Measurements from ENCODE around the gene DCST1.
A peak's percentile ranks its signal among the peaks of the same experiment; 100 is the strongest.

DCST1 gene

DNA sequence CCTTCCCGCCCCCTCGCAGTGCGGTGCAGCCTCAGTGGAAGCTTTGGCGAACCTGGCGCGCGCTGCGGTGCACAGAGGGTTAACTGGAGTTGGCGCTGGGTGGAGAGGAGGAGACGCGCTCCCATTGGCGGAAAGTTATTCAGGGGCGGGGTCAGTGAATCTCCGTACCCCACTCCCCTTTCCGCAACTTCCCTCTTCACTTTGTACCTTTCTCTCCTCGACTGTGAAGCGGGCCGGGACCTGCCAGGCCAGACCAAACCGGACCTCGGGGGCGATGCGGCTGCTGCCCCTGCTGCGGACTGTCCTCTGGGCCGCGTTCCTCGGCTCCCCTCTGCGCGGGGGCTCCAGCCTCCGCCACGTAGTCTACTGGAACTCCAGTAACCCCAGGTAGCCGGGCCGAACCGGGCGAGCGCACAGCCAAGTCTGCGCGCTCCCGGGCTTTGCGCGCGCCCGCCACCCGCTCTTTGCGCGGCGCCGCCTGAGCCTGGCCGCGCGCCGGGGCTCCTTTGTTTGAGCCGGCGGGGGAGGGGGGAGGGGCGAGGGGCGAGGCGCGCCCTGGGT is 30.0 kb downstream of the DCST1 start, which contains the start of gene EFNA4:
EFNA4 (plus strand) TSS at position 191 of the 561 bp plus-strand sequence; CDS start at position 275, 84 bp downstream.
- POLR2A ChIA-PET = no interaction called here

DNA sequence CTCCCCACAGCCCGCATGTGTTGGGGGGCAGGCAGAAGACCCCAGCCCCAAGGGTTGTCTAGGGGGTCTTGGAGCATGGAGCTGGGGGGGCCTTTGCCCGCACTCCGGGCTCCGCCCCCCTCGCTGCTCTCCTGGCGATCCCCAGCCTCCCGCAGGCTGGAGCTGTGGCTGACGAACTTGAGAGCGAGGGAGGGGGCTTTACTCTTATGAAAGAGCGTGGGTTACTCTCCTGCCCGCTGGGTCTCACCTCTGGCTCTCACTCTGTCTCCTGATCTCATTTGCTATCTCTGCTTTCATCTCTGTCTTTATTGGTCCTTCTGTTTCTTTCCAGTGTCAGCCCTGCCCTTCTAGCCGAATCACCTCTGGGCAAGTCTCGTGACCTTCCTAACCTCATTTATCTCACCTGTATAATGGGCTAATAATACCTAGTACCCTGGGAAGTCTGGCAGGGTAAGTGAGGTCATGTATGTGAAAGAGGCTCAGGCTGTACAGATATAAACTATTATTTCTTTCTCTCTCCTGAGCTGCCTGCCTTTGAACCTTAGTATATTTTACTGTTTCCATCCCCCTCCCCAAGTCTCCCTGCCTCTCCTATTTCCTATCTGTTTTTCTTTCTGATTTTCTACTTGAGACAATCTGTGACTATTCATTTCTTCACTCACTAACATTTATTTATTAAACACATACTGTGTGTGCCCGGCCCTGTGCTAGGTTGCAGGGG is 30.6 kb downstream of the DCST1 start:
- CTCF ChIA-PET = interaction anchor here (1.2 to 16.0 kb wide), 8 partner anchors 11 to 142 kb away, joined by 3 to 285 read pairs (median 12); partner anchors contain the start of genes ADAM15, EFNA3 and KRTCAP2
- TF ChIP-seq CTCF (IDR thresholded peaks at IDR 0.05; ENCODE audit: control extremely low read depth, extremely low read depth, low read depth, missing control alignments) = no peak
- peak; percentile 68 for DNase-seq (ENCODE audit: extremely low spot score)
- POLR2A ChIA-PET = interaction anchor here (0.6 kb wide), 1 partner anchor 35 kb away, joined by 3 read pairs; no protein-coding TSS in a partner anchor

More for the DNA sequence above, 30.0 kb downstream of the DCST1 start, which contains the start of gene EFNA4:
- no peak for TF ChIP-seq CTCF (IDR thresholded peaks at IDR 0.05; ENCODE audit: control extremely low read depth, extremely low read depth, low read depth, missing control alignments)
- DNase-seq (ENCODE audit: extremely low spot score) = peak; percentile 91
- CTCF ChIA-PET = interaction anchor here (0.9 to 16.0 kb wide), 8 partner anchors 12 to 143 kb away, joined by 3 to 285 read pairs (median 11); partner anchors contain the start of genes ADAM15, EFNA3, KRTCAP2 and PYGO2

- POLR2A ChIA-PET = no interaction called here
- TF ChIP-seq CTCF (IDR thresholded peaks at IDR 0.05; ENCODE audit: control extremely low read depth, extremely low read depth, low read depth, missing control alignments) = no peak
- no peak for DNase-seq (ENCODE audit: extremely low spot score)
- CTCF ChIA-PET = interaction anchor here (1.2 to 16.0 kb wide), 10 partner anchors 11 to 729 kb away, joined by 3 to 285 read pairs (median 4); partner anchors contain the start of genes ADAM15, EFNA3 and KRTCAP2
Measured at GRCh38 chr1:155064832-155065429, 31.3 kb downstream of the DCST1 start.

- no peak for DNase-seq (ENCODE audit: extremely low spot score)
- ChIA-PET POLR2A (no interaction called here), CTCF (interaction anchor here (0.9 to 16.0 kb wide), 5 partner anchors 9 to 101 kb away, joined by 3 to 285 read pairs (median 96); partner anchors contain the start of genes ADAM15 and EFNA3)
- no peak for TF ChIP-seq CTCF (IDR thresholded peaks at IDR 0.05; ENCODE audit: control extremely low read depth, extremely low read depth, low read depth, missing control alignments)
Measured at GRCh38 chr1:155066777-155067176, 33.2 kb downstream of the DCST1 start.

DNA sequence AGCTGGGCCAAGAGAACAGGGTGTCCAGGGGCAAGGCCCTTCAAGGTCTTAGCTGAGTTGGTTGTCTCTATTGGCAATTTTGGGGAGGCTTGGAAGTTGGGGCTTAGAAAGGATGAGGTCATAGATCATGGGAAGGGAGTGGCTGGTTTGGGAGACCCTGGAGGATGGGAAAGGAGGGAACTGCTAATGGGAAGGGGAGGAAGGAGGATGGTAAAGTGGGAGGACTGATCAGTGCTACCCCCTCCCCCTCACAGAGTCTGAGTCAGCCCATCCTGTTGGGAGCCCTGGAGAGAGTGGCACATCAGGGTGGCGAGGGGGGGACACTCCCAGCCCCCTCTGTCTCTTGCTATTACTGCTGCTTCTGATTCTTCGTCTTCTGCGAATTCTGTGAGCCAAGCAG is 35.0 kb downstream of the DCST1 start:
- TF ChIP-seq CTCF (IDR thresholded peaks at IDR 0.05; ENCODE audit: control extremely low read depth, extremely low read depth, low read depth, missing control alignments) = no peak
- ChIA-PET CTCF (interaction anchor here (5.6 to 13.7 kb wide), 3 partner anchors 7 to 22 kb away, joined by 48 to 285 read pairs (median 96); partner anchors contain the start of genes ADAM15 and EFNA3), POLR2A (no interaction called here)
- no peak for DNase-seq (ENCODE audit: extremely low spot score)

- TF ChIP-seq CTCF (IDR thresholded peaks at IDR 0.05; ENCODE audit: control extremely low read depth, extremely low read depth, low read depth, missing control alignments) = no peak
- DNase-seq (ENCODE audit: extremely low spot score) = no peak
Measured at GRCh38 chr1:155069551-155070157, 36.0 kb downstream of the DCST1 start.

More at GRCh38 chr1:155069551-155070157, 36.0 kb downstream of the DCST1 start:
- CTCF ChIA-PET = interaction anchor here (0.7 to 5.6 kb wide), 7 partner anchors 8 to 53 kb away, joined by 3 to 48 read pairs (median 5); partner anchors contain the start of genes ADAM15 and EFNA3
- POLR2A ChIA-PET = interaction anchor here (0.5 kb wide), 1 partner anchor 13 kb away, joined by 4 read pairs; no protein-coding TSS in a partner anchor

All from GM10248 (cell line).